Stimulated activated CD8-positive, alpha-beta memory T cell treated with anti-CD3 and anti-CD28 coated beads, Interleukin-15, amount 100 ng/mL, for 1 hour (primary cell): ENCODE measurements around the gene NT5C3B.
"Not testable (repeated sequence)": the region's sequence is repeated elsewhere in the genome, so short reads cannot be mapped to it uniquely, and the experiment has no call there.

Experiments
- DNase-seq: peaks from one replicate; pipeline ENCODE4 v3.0.0-alpha.2; 2020; ENCODE audit warnings: low read depth

The NT5C3B gene

DNA sequence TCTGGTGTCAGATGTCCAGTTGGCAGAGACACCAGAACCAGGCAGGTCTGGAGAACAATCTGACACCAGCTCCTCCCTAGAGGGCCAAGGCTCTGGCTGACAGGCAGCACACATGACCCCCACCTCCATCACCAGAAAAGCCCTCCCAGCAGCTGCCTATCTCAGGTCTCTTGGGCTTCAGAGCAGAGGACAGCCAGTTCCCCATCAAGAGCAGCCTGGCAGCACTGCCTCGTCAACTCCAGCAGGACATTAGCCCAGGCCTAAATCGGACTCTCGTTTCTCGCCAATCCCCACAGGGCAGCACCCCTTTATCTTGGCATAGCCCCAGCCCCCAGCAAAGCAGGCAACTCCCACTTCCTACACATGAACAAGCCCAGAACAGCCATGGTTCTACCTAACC is 53.9 kb downstream of the NT5C3B start:
- no peak for DNase-seq

DNA sequence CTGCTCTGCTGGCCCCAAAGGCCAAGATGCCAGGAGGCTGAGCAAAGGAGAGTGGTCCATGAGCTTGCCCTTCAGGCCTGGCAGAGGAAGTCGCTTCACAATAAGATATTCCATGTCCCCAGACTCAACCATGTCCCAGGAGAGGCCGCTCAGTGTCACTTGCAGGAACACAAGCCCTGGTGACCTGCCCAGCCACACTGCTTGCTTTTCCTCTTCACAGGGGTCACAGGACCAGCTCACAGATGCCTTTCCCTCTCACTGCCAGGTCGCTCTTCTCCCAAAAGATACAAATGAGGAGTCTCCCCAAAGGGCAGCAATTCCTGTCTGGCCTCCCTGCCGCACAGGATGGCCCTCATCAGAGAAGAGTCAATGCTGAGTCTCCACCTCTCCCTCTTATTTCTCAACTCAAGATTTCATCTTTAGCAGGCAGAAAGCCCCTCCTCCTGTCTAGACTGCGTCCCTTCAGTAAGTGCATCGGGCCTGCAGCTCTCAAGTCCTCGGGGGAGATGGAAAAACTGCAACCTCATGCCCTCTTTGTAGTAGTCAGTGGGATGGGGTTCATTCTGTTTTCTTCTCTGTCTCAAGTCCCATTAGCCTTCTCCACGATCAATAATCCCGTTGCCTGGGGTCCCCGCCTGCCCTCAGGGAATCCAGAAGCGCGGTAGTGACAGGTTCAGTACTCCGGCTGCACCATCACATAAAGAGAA is 54.5 kb downstream of the NT5C3B start:
- no peak for DNase-seq

DNA sequence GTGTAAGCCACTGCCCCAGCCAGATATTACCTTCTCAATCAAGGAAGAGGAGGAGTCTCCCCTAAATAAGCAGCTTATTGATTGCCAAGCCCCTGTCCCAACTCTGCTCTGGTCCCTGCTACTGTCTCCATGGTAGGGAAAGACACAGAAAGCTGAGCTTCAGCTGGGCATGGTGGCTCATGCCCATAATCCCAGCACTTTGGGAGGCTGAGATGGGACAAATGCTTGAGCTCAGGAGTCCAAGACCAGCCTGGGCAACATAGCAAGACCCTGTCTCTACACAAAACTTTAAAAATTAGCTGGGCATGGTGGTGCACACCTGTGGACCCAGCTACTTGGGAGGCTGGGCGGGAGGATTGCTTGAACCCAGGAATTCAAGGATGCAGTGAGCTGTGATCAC is 56.1 kb downstream of the NT5C3B start:
- no peak for DNase-seq

DNA sequence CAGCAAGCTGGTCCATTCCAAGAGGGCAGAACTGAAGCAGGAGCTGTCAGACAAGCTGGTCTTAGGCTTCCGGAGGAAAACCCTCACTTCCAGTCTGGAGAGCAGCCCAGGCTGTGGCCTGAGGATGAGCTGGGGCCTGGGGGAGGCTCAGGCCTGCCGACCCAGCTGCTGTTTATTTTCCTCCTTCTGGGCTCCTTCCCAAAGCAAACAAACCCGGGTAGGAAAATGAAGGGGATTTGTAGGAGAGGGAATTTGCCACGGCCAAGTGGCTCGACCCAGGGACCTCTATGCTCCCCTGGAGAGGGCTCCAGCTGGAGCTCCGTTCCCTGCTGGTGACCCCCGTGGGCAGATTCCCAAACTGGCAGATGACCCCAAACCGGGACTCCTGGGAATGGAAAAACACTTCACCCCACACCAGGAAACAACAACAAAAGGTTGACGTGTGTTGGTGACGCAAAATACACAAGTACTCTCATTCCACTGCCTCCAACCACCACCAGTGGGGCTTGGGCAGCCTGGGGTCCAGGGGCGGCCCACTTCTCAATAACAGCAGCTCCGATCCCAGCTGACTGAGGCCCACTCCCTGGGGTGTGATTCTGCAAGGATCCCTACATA is 58.4 kb downstream of the NT5C3B start:
- no peak for DNase-seq

DNA sequence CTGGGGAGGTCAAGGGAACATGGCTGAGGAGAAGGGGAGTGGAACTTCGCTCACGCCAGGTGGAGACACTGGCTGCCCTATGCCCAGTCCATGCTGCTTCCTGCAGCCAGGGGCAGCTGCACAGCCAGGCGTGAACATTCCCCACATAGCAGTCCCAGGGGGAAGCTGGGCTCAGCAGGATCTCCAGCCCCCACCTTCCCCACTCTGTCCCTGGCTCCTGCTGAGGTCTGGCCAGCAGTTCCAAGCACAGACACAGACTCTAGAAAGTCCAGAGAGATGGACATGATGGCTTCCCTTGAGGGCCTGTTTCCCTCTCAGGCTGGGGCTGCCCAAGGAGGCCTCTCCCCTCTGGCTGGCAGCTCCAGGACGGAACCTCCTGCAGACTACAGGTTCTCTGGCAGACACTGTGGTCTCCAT is 58.9 kb downstream of the NT5C3B start:
- DNase-seq = no peak

DNA sequence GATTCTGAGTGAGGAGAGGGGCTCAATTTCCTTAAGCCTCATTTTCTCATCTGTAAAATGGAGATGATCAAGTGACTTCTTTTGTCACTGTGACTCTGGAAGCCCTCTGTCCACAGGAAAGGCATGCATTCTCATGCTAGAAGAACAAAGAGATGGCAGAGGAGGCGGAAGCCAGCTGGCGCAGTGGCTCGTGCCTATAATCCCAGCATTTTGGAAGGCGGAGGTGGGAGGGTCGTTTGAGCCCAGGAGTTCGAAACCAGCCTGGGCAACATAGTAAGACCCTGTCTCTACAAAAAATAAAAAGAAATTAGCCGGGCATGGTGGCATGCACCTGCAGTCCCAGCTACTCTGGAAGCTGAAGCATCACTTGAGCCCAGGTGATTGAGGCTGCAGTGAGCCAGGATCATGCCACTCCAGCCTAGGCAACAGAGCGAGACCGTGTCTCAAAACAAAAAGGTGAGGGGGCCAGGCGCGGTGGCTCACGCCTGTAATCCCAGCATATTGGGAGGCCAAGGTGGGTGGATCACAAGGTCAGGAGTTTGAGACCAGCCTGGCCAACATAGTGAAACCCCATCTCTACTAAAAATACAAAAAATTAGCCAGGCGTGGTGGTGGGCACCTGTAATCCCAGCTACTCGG is 59.7 kb downstream of the NT5C3B start:
- not testable (repeated sequence) for DNase-seq

DNA sequence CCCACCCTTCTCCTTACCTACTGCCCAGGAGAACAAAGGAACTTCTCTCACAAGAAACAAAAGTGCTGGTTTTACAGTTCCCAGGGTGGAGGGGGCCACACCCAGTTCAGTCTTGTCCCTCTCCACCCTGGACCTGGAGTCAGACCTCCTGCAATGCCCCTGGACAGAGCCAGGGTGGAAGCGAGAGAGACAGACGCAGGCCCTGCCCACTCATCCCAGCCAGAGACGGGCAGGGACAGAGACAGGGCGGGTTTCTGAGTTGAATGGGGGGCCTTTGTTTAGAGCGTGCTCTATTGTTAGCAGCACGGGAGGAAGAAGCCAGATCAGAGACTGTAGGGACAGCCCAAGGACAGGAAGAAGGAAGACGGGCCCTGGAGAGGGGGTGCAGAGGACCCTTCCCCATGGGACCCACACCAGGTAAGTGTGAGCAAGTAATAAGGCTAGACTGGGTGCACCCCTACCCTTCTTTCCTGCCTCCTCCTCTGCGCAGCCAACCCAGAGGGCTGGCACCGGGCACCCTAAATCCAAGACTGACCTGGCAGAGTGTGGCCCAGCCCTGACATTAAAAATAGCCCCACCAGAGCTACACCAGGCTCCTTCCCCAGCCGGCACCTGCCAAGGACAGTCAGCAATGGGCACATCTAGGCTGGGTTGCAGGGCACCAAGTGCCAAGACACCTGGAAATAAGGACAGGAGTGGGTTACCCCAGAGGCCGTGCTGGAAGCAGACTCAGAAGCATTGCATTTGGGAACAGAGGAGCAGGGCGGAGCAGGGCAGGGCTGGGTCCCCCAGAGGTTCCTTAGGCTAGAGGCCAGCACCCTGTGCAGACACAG is 60.4 kb downstream of the NT5C3B start:
- no peak for DNase-seq
